Left lung (tissue), 10 donors: ENCODE results near the gene NFKB2. TPM values are rescaled to one million over a fixed set of nuclear protein-coding genes. Genes with fewer than 3 reads are reported as not detected.

ENCODE experiments used
- ATAC-seq: fragments of 200-7000 bp; cut with Tn5 transposase; one replicate; pipeline ENCODE4 v1.9.1; 2020; ENCODE audit warnings: moderate library complexity
- DNase-seq, 4 donors: peaks; one replicate each; pipeline ENCODE4 v3.0.0-alpha.2; 2013 to 2020
- H3K27ac ChIP-seq, 2 donors: fragments of 200-600 bp; sonication (generic) in 1 of 2; one replicate each; pipeline versions ENCODE4 v1.5.0 to v1.8.0; 2020 to 2021
- H3K27me3 ChIP-seq, 2 donors: fragments of 200-600 bp; sonication (generic) in 1 of 2; one replicate each; pipeline versions ENCODE4 v1.5.0 to v1.8.0; 2020 to 2021
- H3K36me3 ChIP-seq, 2 donors: fragments of 200-600 bp; sonication (generic) in 1 of 2; one replicate each; pipeline versions ENCODE4 v1.5.0 to v1.8.0; 2020 to 2021
- H3K4me1 ChIP-seq, 2 donors: fragments of 200-600 bp; one replicate each; pipeline ENCODE4 v1.8.0; 2021
- H3K4me3 ChIP-seq, 2 donors: fragments of 200-600 bp; sonication (generic) in 1 of 2; one replicate each; pipeline versions ENCODE4 v1.5.0 to v1.8.0; 2020 to 2021; ENCODE audit warnings: mild to moderate bottlenecking in 1 of 2
- H3K9me3 ChIP-seq, 2 donors: fragments of 200-600 bp; sonication (generic) in 1 of 2; one replicate each; pipeline versions ENCODE4 v1.5.0 to v1.8.0; 2020 to 2021
- intact Hi-C, 2 donors: fragments of 100-400 bp; cut with DNase I; formaldehyde crosslinking; loops; one replicate each; pipeline versions ENCODE4 v1.11.2 to v1.14.2; 2022
- polyA plus RNA-seq, 6 donors: library from polyadenylated mRNA; unstranded; fragments of 120-200 nt; gene quantifications; one replicate each; pipeline ENCODE4 v1.2.1, GENCODE V29; 2013; ENCODE audit not compliant: insufficient read length in 6 of 6
- total RNA-seq, 2 donors: library from RNA; stranded (reverse); fragmentation: NEBNext Ultra II Directional; extraction: Animal tissue kit (Norgen Biotek cat#: 25700); gene quantifications; one replicate each; pipeline ENCODE4 v1.2.1, GENCODE V29; 2021
- TF ChIP-seq, protein P1 (sequence below), 2 donors: fragments of 200-600 bp; sonication (generic) in 1 of 2; IDR thresholded peaks; one replicate each; pipeline versions ENCODE4 v1.5.0 to v1.8.0; 2021; ENCODE audit warnings: antibody characterized with exemption in 2 of 2
- donor health status: DM: no; HTN: yes; CAD: no.
- donor health status: DM: no; HTN: no; CAD: no.

The NFKB2 gene
- total and polyA plus RNA-seq, 8 donors: 22.0 to 50.2 (median 25.6) TPM

GRCh38 chr10:102358712-102359382 is 36.7 kb upstream of the NFKB2 start:
- Histone ChIP-seq H3K27me3 (no peaks in the 10 kb centered on the region), H3K36me3 (peaks cover 0 to 95% of the 10 kb centered on the region in 2 donors), H3K9me3 (no peaks in the 10 kb centered on the region), H3K27ac (no peak overlapping the region), H3K4me3 (no peak overlapping the region), H3K4me1 (no peaks in the 10 kb centered on the region)
- no peak for DNase-seq
- intact Hi-C loops: loop anchor here (10.0 kb wide), 2 partner anchors 124 to 204 kb away; partner anchors contain the start of gene NOLC1 (in 1 of the 2)
- ATAC-seq: no peak
- TF ChIP-seq, protein P1, sequence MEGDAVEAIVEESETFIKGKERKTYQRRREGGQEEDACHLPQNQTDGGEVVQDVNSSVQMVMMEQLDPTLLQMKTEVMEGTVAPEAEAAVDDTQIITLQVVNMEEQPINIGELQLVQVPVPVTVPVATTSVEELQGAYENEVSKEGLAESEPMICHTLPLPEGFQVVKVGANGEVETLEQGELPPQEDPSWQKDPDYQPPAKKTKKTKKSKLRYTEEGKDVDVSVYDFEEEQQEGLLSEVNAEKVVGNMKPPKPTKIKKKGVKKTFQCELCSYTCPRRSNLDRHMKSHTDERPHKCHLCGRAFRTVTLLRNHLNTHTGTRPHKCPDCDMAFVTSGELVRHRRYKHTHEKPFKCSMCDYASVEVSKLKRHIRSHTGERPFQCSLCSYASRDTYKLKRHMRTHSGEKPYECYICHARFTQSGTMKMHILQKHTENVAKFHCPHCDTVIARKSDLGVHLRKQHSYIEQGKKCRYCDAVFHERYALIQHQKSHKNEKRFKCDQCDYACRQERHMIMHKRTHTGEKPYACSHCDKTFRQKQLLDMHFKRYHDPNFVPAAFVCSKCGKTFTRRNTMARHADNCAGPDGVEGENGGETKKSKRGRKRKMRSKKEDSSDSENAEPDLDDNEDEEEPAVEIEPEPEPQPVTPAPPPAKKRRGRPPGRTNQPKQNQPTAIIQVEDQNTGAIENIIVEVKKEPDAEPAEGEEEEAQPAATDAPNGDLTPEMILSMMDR (IDR thresholded peaks at IDR 0.05): no peak

- ATAC-seq: no peak
- intact Hi-C loops: no loop called here
- peak overlapping the region in 1 of 2 donors; percentile 13 for H3K27ac ChIP-seq
Observed at GRCh38 chr10:102367441-102367840, 28.1 kb upstream of the NFKB2 start.

GRCh38 chr10:102368077-102368476 is 27.4 kb upstream of the NFKB2 start:
- no peak overlapping the region for H3K27ac ChIP-seq

More at GRCh38 chr10:102367441-102367840, 28.1 kb upstream of the NFKB2 start:
- H3K36me3 ChIP-seq: peaks cover 0 to 100% of the 10 kb centered on the region in 2 donors
- TF ChIP-seq, protein P1 (IDR thresholded peaks at IDR 0.05): no peak
- peaks cover 0 to 5% of the 10 kb centered on the region in 2 donors for H3K4me1 ChIP-seq
- no peak for DNase-seq
- H3K27me3 ChIP-seq: no peaks in the 10 kb centered on the region
- no peaks in the 10 kb centered on the region for H3K9me3 ChIP-seq
- H3K4me3 ChIP-seq: no peak overlapping the region

GRCh38 chr10:102371295-102371694 is 24.2 kb upstream of the NFKB2 start:
- no peak overlapping the region for H3K27ac ChIP-seq
- TF ChIP-seq, protein P1 (IDR thresholded peaks at IDR 0.05): no peak
- ATAC-seq: no peak
- peaks cover 0 to 5% of the 10 kb centered on the region in 2 donors for H3K4me1 ChIP-seq
- H3K4me3 ChIP-seq: no peak overlapping the region
- H3K27me3 ChIP-seq: no peaks in the 10 kb centered on the region
- intact Hi-C loops: no loop called here
- H3K36me3 ChIP-seq: peaks cover 0 to 100% of the 10 kb centered on the region in 2 donors
- DNase-seq: no peak
- H3K9me3 ChIP-seq: no peaks in the 10 kb centered on the region

More at GRCh38 chr10:102368077-102368476, 27.4 kb upstream of the NFKB2 start:
- peak; percentile 92 for ATAC-seq
- TF ChIP-seq, protein P1 (IDR thresholded peaks at IDR 0.05): no peak
- Histone ChIP-seq H3K36me3 (peaks cover 0 to 100% of the 10 kb centered on the region in 2 donors), H3K4me1 (peaks cover 0 to 5% of the 10 kb centered on the region in 2 donors), H3K27me3 (no peaks in the 10 kb centered on the region), H3K9me3 (no peaks in the 10 kb centered on the region), H3K4me3 (no peak overlapping the region)
- intact Hi-C loops: no loop called here
- DNase-seq: no peak

GRCh38 chr10:102375250-102375649 is 20.3 kb upstream of the NFKB2 start:
- intact Hi-C loops: no loop called here
- DNase-seq (no peak), ATAC-seq (no peak)
- Histone ChIP-seq H3K27ac (no peak overlapping the region), H3K9me3 (no peaks in the 10 kb centered on the region), H3K4me3 (no peak overlapping the region), H3K27me3 (no peaks in the 10 kb centered on the region), H3K36me3 (peaks cover 5 to 100% of the 10 kb centered on the region in 2 donors), H3K4me1 (no peaks in the 10 kb centered on the region)
- TF ChIP-seq, protein P1 (IDR thresholded peaks at IDR 0.05): no peak
